GM12801 (cell line): ENCODE measurements around the gene SPC25.

Experiments
- TF ChIP-seq, protein P1 (sequence below): IDR thresholded peaks from one replicate; pipeline ENCODE4 v1.5.1; 2011; ENCODE audit warnings: control low read depth; ENCODE audit not compliant: insufficient read length; ENCODE audit errors: extremely low read depth

SPC25 gene

DNA sequence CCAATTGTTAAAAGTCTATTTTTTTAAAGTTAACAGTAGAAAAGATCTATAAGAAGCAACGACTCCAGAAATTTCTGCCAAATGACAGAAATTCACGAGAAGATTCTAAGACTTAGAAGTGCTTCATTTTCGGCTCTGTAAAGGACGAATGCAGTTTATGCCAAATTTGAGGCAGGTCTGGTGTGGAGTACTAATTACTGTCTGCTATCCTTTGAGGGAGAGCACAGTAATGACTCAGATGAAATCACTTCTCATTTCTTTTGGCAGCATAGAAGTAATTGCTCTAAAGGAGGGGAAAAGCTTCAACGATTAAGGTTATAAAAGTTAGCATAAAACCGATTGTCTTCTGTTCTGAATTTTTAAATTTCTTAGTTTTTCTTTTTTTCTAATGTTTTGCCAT, 22.2 kb upstream of the SPC25 start:
- TF ChIP-seq, protein P1, sequence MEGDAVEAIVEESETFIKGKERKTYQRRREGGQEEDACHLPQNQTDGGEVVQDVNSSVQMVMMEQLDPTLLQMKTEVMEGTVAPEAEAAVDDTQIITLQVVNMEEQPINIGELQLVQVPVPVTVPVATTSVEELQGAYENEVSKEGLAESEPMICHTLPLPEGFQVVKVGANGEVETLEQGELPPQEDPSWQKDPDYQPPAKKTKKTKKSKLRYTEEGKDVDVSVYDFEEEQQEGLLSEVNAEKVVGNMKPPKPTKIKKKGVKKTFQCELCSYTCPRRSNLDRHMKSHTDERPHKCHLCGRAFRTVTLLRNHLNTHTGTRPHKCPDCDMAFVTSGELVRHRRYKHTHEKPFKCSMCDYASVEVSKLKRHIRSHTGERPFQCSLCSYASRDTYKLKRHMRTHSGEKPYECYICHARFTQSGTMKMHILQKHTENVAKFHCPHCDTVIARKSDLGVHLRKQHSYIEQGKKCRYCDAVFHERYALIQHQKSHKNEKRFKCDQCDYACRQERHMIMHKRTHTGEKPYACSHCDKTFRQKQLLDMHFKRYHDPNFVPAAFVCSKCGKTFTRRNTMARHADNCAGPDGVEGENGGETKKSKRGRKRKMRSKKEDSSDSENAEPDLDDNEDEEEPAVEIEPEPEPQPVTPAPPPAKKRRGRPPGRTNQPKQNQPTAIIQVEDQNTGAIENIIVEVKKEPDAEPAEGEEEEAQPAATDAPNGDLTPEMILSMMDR: no peak

DNA sequence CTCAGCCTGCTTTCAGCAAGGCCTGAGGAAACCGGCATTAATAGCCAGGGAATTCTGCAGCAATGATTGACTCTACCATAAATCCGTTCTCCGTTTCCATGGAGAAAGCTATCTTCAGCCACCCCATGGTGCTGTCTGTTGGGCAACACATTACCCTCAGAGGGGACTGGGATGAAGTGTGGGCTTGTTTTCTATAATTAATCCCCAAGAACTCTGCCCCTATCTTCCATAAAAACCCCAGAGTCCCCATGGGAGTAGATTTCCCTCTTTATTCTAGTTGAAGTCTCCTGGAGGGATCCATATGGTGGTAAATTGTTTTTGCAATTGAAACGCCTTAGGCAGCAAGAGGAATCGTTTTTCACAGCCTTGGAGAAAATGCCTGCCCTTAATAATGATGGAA, 20.1 kb upstream of the SPC25 start:
- TF ChIP-seq, protein P1: no peak

DNA sequence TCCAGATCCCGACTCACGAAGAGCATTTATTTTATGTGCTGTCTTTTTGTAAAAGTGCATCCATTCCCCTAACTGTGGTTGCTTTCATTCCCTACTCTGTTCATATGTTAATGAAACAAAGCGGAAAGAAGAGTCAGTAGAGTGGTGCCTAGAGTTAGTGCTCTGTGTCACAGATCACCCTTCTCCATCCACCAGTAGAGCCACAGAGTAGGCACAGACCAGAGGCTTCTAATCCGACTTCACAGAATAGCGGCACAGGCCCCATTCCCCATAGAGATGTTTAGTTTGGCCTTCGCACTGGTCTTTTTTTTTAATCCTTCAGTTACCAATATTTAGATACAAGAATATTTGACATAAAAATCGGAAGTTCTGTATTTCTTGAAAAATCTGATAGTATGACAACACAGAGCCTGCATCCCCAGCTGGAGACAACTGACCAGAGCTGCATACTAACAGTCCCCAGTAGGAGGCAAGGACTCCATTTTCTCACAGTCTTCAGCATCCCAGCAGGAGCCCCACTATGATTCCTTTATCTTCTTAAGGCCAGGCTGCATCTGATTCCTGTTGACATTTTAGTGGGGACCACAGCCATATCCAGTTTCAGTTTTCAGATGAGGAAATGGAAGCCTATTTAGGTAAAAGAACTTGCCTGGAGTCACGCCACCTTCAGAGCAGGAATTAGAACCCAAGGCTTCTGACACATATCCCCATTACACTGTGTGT, 17.9 kb upstream of the SPC25 start:
- TF ChIP-seq, protein P1: no peak

DNA sequence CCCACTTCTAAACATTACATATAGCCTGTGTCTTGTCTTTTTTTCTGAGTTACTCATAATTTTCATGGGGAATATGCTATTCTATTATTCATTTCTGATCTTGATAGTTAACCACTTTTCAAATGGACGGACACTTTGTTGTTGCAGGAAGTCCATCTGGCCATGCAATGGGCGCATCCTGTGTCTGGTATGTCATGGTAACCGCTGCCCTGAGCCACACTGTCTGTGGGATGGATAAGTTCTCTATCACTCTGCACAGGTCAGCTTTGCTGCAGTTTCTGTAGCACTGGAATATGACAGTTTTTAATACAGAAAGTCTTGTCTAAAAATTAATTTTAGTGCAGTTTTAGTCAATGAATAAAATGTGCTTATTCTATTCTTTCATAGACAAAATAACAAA, 14.1 kb upstream of the SPC25 start:
- TF ChIP-seq, protein P1: no peak

DNA sequence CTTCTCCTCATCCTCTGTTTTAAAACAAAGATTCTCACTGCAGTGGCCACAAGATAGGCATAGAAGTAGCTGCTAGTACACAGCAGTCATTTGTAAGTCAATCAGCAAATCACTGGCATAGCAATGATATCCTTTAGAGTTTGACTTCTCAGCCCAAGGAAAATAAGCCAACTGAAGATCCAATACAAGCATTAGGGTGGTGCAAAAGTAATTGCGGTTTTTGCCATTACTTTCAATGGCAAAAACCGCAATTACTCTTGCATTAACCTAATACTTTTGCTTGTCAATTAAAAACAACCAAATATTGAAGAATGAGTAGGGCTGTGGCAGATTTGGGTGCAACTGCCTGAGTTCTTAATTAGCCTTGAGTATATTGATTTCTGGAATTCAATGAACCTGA, 13.7 kb upstream of the SPC25 start:
- TF ChIP-seq, protein P1: no peak

DNA sequence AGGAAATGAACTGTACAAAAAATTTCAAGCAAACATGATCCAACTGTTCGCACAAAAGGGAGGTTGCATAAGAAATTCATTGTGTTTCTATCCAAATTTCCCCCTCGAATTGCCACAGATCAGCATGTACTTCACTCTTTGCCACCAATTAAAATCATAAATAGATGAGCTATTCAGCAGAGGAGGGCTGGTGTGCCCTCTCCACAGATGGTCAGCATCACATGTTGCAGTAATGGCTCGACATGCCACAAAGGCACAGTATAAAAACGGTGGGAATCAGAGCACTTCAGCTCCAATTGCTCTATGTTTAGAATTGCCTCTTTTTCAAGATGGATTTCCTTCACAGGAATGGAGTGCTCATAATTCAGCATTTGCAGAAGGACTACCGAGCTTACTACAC, 10.8 kb upstream of the SPC25 start, which contains the start of gene G6PC2:
TSS of gene G6PC2 (plus strand) at position 289 of the 400 bp plus-strand sequence. CDS start at position 330, 41 bp downstream.
- TF ChIP-seq, protein P1: no peak

DNA sequence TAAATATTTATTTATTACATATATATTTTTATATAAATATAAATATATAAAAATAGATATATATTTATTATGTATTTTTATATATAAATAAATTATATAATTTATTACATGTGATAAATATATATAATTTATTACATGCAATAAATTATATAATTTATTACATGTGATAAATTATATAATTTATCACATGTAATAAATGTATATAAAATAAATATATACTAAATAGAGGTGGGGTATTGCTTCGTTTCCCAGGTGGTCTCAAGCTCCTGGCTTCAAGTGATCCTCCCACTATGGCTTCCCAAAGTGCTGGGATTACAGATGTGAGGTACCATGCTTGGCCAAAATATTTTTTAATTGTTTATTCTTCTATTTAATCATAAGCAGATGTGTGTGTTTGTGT, 7.2 kb upstream of the SPC25 start:
- TF ChIP-seq, protein P1: no peak
